ENCODE data around the gene APOL5. TPM values are rescaled to one million over a fixed set of nuclear protein-coding genes. Genes with fewer than 3 reads are reported as not detected.
A peak's percentile ranks its signal among the peaks of the same experiment; 100 is the strongest.
"Not testable (repeated sequence)": the region's sequence is repeated elsewhere in the genome, so short reads cannot be mapped to it uniquely, and the experiment has no call there.

Gene APOL5
- total RNA-seq, 1 donor from 2014 or later: 1.6 TPM

- H3K27ac ChIP-seq (ENCODE audit: low read depth, low read length); H3K27me3 ChIP-seq (ENCODE audit: control insufficient read depth in 3 of 3, insufficient read depth in 3 of 3, low read length in 3 of 3); H3K4me3 ChIP-seq (ENCODE audit: low read length in 3 of 3); H3K9me3 ChIP-seq (ENCODE audit: control insufficient read depth in 3 of 3, low read length in 3 of 3); H3K9ac ChIP-seq (ENCODE audit: low read depth in 1 of 3, low read length in 3 of 3): not testable (repeated sequence)
- H3K4me1 ChIP-seq (ENCODE audit: control insufficient read depth in 3 of 3, insufficient read depth in 3 of 3, low read length in 3 of 3): peaks cover 25 to 39% (median 32%) of the 10 kb centered on the region in 3 donors
- peaks cover 6 to 14% (median 13%) of the 10 kb centered on the region in 3 donors for H3K36me3 ChIP-seq (ENCODE audit: control insufficient read depth in 3 of 3, insufficient read depth in 3 of 3, low read length in 3 of 3)
Observed at GRCh38 chr22:35737886-35738285, 20.2 kb downstream of the APOL5 start.

- no peaks in the 10 kb centered on the region for H3K9me3 ChIP-seq (ENCODE audit: control insufficient read depth in 3 of 3, low read length in 3 of 3)
- no peak overlapping the region for H3K27ac ChIP-seq (ENCODE audit: low read depth, low read length)
- peaks cover 30 to 43% (median 40%) of the 10 kb centered on the region in 3 donors for H3K4me1 ChIP-seq (ENCODE audit: control insufficient read depth in 3 of 3, insufficient read depth in 3 of 3, low read length in 3 of 3)
- H3K9ac ChIP-seq (ENCODE audit: low read depth in 1 of 3, low read length in 3 of 3): no peak overlapping the region
- no peak overlapping the region for H3K4me3 ChIP-seq (ENCODE audit: low read length in 3 of 3)
- no peaks in the 10 kb centered on the region for H3K27me3 ChIP-seq (ENCODE audit: control insufficient read depth in 3 of 3, insufficient read depth in 3 of 3, low read length in 3 of 3)
- H3K36me3 ChIP-seq (ENCODE audit: control insufficient read depth in 3 of 3, insufficient read depth in 3 of 3, low read length in 3 of 3): peaks cover 6 to 22% (median 18%) of the 10 kb centered on the region in 3 donors
Observed at GRCh38 chr22:35739076-35739930, 21.6 kb downstream of the APOL5 start.

- peak overlapping the region; percentile 4 for H3K27ac ChIP-seq (ENCODE audit: low read depth, low read length)
- no peaks in the 10 kb centered on the region for H3K9me3 ChIP-seq (ENCODE audit: control insufficient read depth in 3 of 3, low read length in 3 of 3)
- no peak overlapping the region for H3K4me3 ChIP-seq (ENCODE audit: low read length in 3 of 3)
- H3K9ac ChIP-seq (ENCODE audit: low read depth in 1 of 3, low read length in 3 of 3): no peak overlapping the region
- H3K27me3 ChIP-seq (ENCODE audit: control insufficient read depth in 3 of 3, insufficient read depth in 3 of 3, low read length in 3 of 3): no peaks in the 10 kb centered on the region
- peaks cover 31 to 43% (median 40%) of the 10 kb centered on the region in 3 donors for H3K4me1 ChIP-seq (ENCODE audit: control insufficient read depth in 3 of 3, insufficient read depth in 3 of 3, low read length in 3 of 3)
- H3K36me3 ChIP-seq (ENCODE audit: control insufficient read depth in 3 of 3, insufficient read depth in 3 of 3, low read length in 3 of 3): peaks cover 6 to 22% (median 18%) of the 10 kb centered on the region in 3 donors
Observed at GRCh38 chr22:35739931-35740380, 22.3 kb downstream of the APOL5 start.

GRCh38 chr22:35740616-35741015 is 22.9 kb downstream of the APOL5 start:
- Histone ChIP-seq H3K9ac (ENCODE audit: low read depth in 1 of 3, low read length in 3 of 3) (peak overlapping the region in 1 of 3 donors; percentile 7), H3K4me1 (ENCODE audit: control insufficient read depth in 3 of 3, insufficient read depth in 3 of 3, low read length in 3 of 3) (peaks cover 34 to 46% (median 44%) of the 10 kb centered on the region in 3 donors), H3K27ac (ENCODE audit: low read depth, low read length) (no peak overlapping the region), H3K9me3 (ENCODE audit: control insufficient read depth in 3 of 3, low read length in 3 of 3) (no peaks in the 10 kb centered on the region), H3K36me3 (ENCODE audit: control insufficient read depth in 3 of 3, insufficient read depth in 3 of 3, low read length in 3 of 3) (peaks cover 6 to 26% (median 25%) of the 10 kb centered on the region in 3 donors), H3K4me3 (ENCODE audit: low read length in 3 of 3) (no peak overlapping the region), H3K27me3 (ENCODE audit: control insufficient read depth in 3 of 3, insufficient read depth in 3 of 3, low read length in 3 of 3) (no peaks in the 10 kb centered on the region)

- H3K9ac ChIP-seq (ENCODE audit: low read depth in 1 of 3, low read length in 3 of 3): peak overlapping the region in 1 of 3 donors; percentile 7
- H3K9me3 ChIP-seq (ENCODE audit: control insufficient read depth in 3 of 3, low read length in 3 of 3): no peaks in the 10 kb centered on the region
- H3K27ac ChIP-seq (ENCODE audit: low read depth, low read length): peak overlapping the region; percentile 81
- H3K4me1 ChIP-seq (ENCODE audit: control insufficient read depth in 3 of 3, insufficient read depth in 3 of 3, low read length in 3 of 3): peaks cover 46 to 62% (median 57%) of the 10 kb centered on the region in 3 donors
- no peaks in the 10 kb centered on the region for H3K27me3 ChIP-seq (ENCODE audit: control insufficient read depth in 3 of 3, insufficient read depth in 3 of 3, low read length in 3 of 3)
- peak overlapping the region in 1 of 3 donors; percentile 31 for H3K4me3 ChIP-seq (ENCODE audit: low read length in 3 of 3)
- H3K36me3 ChIP-seq (ENCODE audit: control insufficient read depth in 3 of 3, insufficient read depth in 3 of 3, low read length in 3 of 3): peaks cover 12 to 35% (median 28%) of the 10 kb centered on the region in 3 donors
Observed at GRCh38 chr22:35742342-35743100, 24.8 kb downstream of the APOL5 start.

GRCh38 chr22:35743326-35743860 is 25.7 kb downstream of the APOL5 start:
- Histone ChIP-seq H3K27ac (ENCODE audit: low read depth, low read length) (peak overlapping the region; percentile 81), H3K9me3 (ENCODE audit: control insufficient read depth in 3 of 3, low read length in 3 of 3) (no peaks in the 10 kb centered on the region), H3K4me3 (ENCODE audit: low read length in 3 of 3) (no peak overlapping the region), H3K36me3 (ENCODE audit: control insufficient read depth in 3 of 3, insufficient read depth in 3 of 3, low read length in 3 of 3) (peaks cover 12 to 33% (median 22%) of the 10 kb centered on the region in 3 donors), H3K4me1 (ENCODE audit: control insufficient read depth in 3 of 3, insufficient read depth in 3 of 3, low read length in 3 of 3) (peaks cover 49 to 64% (median 57%) of the 10 kb centered on the region in 3 donors), H3K9ac (ENCODE audit: low read depth in 1 of 3, low read length in 3 of 3) (peak overlapping the region in 1 of 3 donors; percentile 0), H3K27me3 (ENCODE audit: control insufficient read depth in 3 of 3, insufficient read depth in 3 of 3, low read length in 3 of 3) (no peaks in the 10 kb centered on the region)

- H3K27ac ChIP-seq (ENCODE audit: low read depth, low read length): no peak overlapping the region
- no peaks in the 10 kb centered on the region for H3K9me3 ChIP-seq (ENCODE audit: control insufficient read depth in 3 of 3, low read length in 3 of 3)
- peaks cover 38 to 55% (median 40%) of the 10 kb centered on the region in 3 donors for H3K4me1 ChIP-seq (ENCODE audit: control insufficient read depth in 3 of 3, insufficient read depth in 3 of 3, low read length in 3 of 3)
- H3K9ac ChIP-seq (ENCODE audit: low read depth in 1 of 3, low read length in 3 of 3): no peak overlapping the region
- H3K27me3 ChIP-seq (ENCODE audit: control insufficient read depth in 3 of 3, insufficient read depth in 3 of 3, low read length in 3 of 3): no peaks in the 10 kb centered on the region
- H3K36me3 ChIP-seq (ENCODE audit: control insufficient read depth in 3 of 3, insufficient read depth in 3 of 3, low read length in 3 of 3): peaks cover 7 to 29% (median 22%) of the 10 kb centered on the region in 3 donors
- no peak overlapping the region for H3K4me3 ChIP-seq (ENCODE audit: low read length in 3 of 3)
Observed at GRCh38 chr22:35746248-35746647, 28.6 kb downstream of the APOL5 start.

- no peak overlapping the region for H3K4me3 ChIP-seq (ENCODE audit: low read length in 3 of 3)
- no peaks in the 10 kb centered on the region for H3K27me3 ChIP-seq (ENCODE audit: control insufficient read depth in 3 of 3, insufficient read depth in 3 of 3, low read length in 3 of 3)
- peak overlapping the region; percentile 3 for H3K27ac ChIP-seq (ENCODE audit: low read depth, low read length)
- peaks cover 9 to 30% (median 23%) of the 10 kb centered on the region in 3 donors for H3K36me3 ChIP-seq (ENCODE audit: control insufficient read depth in 3 of 3, insufficient read depth in 3 of 3, low read length in 3 of 3)
- H3K9ac ChIP-seq (ENCODE audit: low read depth in 1 of 3, low read length in 3 of 3): no peak overlapping the region
- H3K9me3 ChIP-seq (ENCODE audit: control insufficient read depth in 3 of 3, low read length in 3 of 3): no peaks in the 10 kb centered on the region
- peaks cover 33 to 47% (median 36%) of the 10 kb centered on the region in 3 donors for H3K4me1 ChIP-seq (ENCODE audit: control insufficient read depth in 3 of 3, insufficient read depth in 3 of 3, low read length in 3 of 3)
Observed at GRCh38 chr22:35746946-35747703, 29.5 kb downstream of the APOL5 start.

GRCh38 chr22:35749808-35750207 is 32.1 kb downstream of the APOL5 start:
- H3K9ac ChIP-seq (ENCODE audit: low read depth in 1 of 3, low read length in 3 of 3): no peak overlapping the region
- H3K27ac ChIP-seq (ENCODE audit: low read depth, low read length): no peak overlapping the region
- H3K4me3 ChIP-seq (ENCODE audit: low read length in 3 of 3): no peak overlapping the region
- peaks cover 13 to 17% (median 17%) of the 10 kb centered on the region in 3 donors for H3K36me3 ChIP-seq (ENCODE audit: control insufficient read depth in 3 of 3, insufficient read depth in 3 of 3, low read length in 3 of 3)
- H3K9me3 ChIP-seq (ENCODE audit: control insufficient read depth in 3 of 3, low read length in 3 of 3): no peaks in the 10 kb centered on the region
- peaks cover 21 to 33% (median 22%) of the 10 kb centered on the region in 3 donors for H3K4me1 ChIP-seq (ENCODE audit: control insufficient read depth in 3 of 3, insufficient read depth in 3 of 3, low read length in 3 of 3)
- no peaks in the 10 kb centered on the region for H3K27me3 ChIP-seq (ENCODE audit: control insufficient read depth in 3 of 3, insufficient read depth in 3 of 3, low read length in 3 of 3)

Data from skeletal muscle tissue (tissue), 4 donors.